ENCODE data around the gene CSH2.

DNA sequence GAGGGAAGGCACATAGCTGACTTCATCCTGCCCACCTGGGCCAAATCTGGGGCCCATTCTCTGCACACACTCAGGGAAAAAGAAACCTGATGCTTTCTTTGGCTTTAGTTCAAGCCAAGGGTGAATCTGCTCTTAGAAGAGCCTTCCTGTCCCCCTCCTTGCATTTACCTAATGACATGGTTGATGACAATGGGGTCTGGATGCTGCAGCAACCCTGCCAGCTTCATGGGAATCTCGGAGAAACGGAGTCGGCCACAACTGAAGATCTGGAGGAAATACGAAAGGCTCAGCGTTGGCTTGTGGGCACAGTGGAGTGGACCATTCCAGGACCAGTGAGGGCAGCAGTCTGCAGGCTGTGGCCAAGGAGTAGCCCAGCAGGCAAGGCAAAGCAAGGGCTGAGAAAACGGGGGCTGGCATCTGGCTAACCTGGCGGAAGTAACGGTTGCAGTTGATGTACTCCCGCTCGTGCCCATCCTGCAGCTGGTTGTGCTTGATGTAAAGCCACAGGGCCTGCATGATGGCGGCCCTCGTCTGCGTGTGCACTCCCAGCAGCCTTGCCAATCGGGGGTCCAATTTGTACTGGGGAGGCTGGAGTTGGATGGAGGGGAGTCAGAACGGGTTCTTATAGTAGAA is 39.6 kb downstream of the CSH2 start:
- TF ChIP-seq CBX8 (IDR thresholded peaks at IDR 0.05; ENCODE audit: borderline replicate concordance, low read depth, low read length), result no peak
- TF ChIP-seq EZH2 (IDR thresholded peaks at IDR 0.05; ENCODE audit: low read depth, low read length, severe bottlenecking), result no peak
- no peak for TF ChIP-seq CEBPB (IDR thresholded peaks at IDR 0.05; ENCODE audit: low read depth, low read length)
- TF ChIP-seq, protein P1, sequence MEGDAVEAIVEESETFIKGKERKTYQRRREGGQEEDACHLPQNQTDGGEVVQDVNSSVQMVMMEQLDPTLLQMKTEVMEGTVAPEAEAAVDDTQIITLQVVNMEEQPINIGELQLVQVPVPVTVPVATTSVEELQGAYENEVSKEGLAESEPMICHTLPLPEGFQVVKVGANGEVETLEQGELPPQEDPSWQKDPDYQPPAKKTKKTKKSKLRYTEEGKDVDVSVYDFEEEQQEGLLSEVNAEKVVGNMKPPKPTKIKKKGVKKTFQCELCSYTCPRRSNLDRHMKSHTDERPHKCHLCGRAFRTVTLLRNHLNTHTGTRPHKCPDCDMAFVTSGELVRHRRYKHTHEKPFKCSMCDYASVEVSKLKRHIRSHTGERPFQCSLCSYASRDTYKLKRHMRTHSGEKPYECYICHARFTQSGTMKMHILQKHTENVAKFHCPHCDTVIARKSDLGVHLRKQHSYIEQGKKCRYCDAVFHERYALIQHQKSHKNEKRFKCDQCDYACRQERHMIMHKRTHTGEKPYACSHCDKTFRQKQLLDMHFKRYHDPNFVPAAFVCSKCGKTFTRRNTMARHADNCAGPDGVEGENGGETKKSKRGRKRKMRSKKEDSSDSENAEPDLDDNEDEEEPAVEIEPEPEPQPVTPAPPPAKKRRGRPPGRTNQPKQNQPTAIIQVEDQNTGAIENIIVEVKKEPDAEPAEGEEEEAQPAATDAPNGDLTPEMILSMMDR (IDR thresholded peaks at IDR 0.05; ENCODE audit: control extremely low read depth in 1 of 3, insufficient read depth in 1 of 3, low read depth in 1 of 3, low read length in 3 of 3), result no peak
- TF ChIP-seq, protein P2, sequence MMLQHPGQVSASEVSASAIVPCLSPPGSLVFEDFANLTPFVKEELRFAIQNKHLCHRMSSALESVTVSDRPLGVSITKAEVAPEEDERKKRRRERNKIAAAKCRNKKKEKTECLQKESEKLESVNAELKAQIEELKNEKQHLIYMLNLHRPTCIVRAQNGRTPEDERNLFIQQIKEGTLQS (IDR thresholded peaks at IDR 0.05; ENCODE audit: insufficient read depth, low read depth, low read length), result no peak
- no peak for TF ChIP-seq POLR2A (IDR thresholded peaks at IDR 0.05; ENCODE audit: control extremely low read depth in 1 of 2, low read depth in 2 of 2, low read length in 2 of 2)
- TF ChIP-seq KDM5A (IDR thresholded peaks at IDR 0.05; ENCODE audit: low read length), result no peak
- no peak for TF ChIP-seq CREB1 (IDR thresholded peaks at IDR 0.05)
- no peak for TF ChIP-seq RNF2 (IDR thresholded peaks at IDR 0.05; ENCODE audit: borderline replicate concordance, low read depth, low read length, missing control alignments, poor library complexity, severe bottlenecking)
- no peak for TF ChIP-seq BRCA1 (IDR thresholded peaks at IDR 0.05; ENCODE audit: low read depth, low read length)
- TF ChIP-seq POU5F1 (IDR thresholded peaks at IDR 0.05; ENCODE audit: low read depth, low read length), result no peak

Measured in H1 (cell line).